KMS-11 (cell line): ENCODE measurements around the gene CCL15.

Experiments used
- H2AFZ ChIP-seq: fragments of 200-600 bp; sonication (generic); 2 replicates; pipeline ENCODE4 v1.6.1; 2016; ENCODE audit warnings: antibody characterized with exemption, mixed run types, low read depth
- H3K27ac ChIP-seq: fragments of 200-600 bp; sonication (generic); 2 replicates; pipeline ENCODE4 v1.6.1; 2016; ENCODE audit warnings: mild to moderate bottlenecking, mixed run types
- H3K27me3 ChIP-seq: fragments of 200-600 bp; sonication (generic); 2 replicates; pipeline ENCODE4 v1.6.1; 2017; ENCODE audit warnings: mild to moderate bottlenecking, low read depth, mixed run types, moderate library complexity; ENCODE audit not compliant: insufficient read depth
- H3K36me3 ChIP-seq: fragments of 200-600 bp; sonication (generic); 2 replicates; pipeline ENCODE4 v1.6.1; 2017; ENCODE audit warnings: mild to moderate bottlenecking, mixed run types; ENCODE audit not compliant: insufficient read depth
- H3K4me1 ChIP-seq: fragments of 200-600 bp; sonication (generic); 2 replicates; pipeline ENCODE4 v1.6.1; 2016; ENCODE audit warnings: mild to moderate bottlenecking, low read depth, mixed run types; ENCODE audit not compliant: poor library complexity, severe bottlenecking
- H3K4me2 ChIP-seq: fragments of 200-600 bp; sonication (generic); 2 replicates; pipeline ENCODE4 v1.7.0; 2016; ENCODE audit warnings: mild to moderate bottlenecking, mixed run types
- H3K4me3 ChIP-seq: fragments of 200-600 bp; sonication (generic); IDR thresholded peaks from 2 replicates; pipeline ENCODE4 v1.6.1; 2017; ENCODE audit warnings: low read depth, low read length, mixed read lengths; ENCODE audit not compliant: insufficient read depth
- H3K79me2 ChIP-seq: fragments of 200-600 bp; sonication (generic); 2 replicates; pipeline ENCODE4 v1.6.1; 2016; ENCODE audit warnings: low read depth, mixed run types; ENCODE audit not compliant: insufficient read depth
- H3K9ac ChIP-seq: fragments of 200-600 bp; sonication (generic); 2 replicates; pipeline ENCODE4 v1.6.1; 2016; ENCODE audit warnings: mild to moderate bottlenecking, mixed run types
- H4K20me1 ChIP-seq: fragments of 200-600 bp; sonication (generic); 2 replicates; pipeline ENCODE4 v1.6.1; 2016; ENCODE audit warnings: mild to moderate bottlenecking, mixed run types; ENCODE audit not compliant: insufficient read depth
- CTCF ChIP-seq: fragments of 200-600 bp; sonication (generic); conservative IDR thresholded peaks from 2 replicates; pipeline ENCODE4 v1.6.1; 2017; ENCODE audit warnings: low read depth, mild to moderate bottlenecking, antibody characterized with exemption, low read length, moderate library complexity, mixed read lengths

Gene CCL15

GRCh38 chr17:36034127-36034526 lies 32.8 kb upstream of the CCL15 start:
- Histone ChIP-seq H3K9ac (no peak overlapping the region), H3K4me3 (no peak overlapping the region), H3K4me2 (no peak overlapping the region), H3K27ac (no peak overlapping the region), H3K79me2 (no peaks in the 10 kb centered on the region), H3K4me1 (no peaks in the 10 kb centered on the region), H4K20me1 (no peaks in the 10 kb centered on the region), H2AFZ (no peak overlapping the region), H3K36me3 (no peaks in the 10 kb centered on the region), H3K27me3 (no peaks in the 10 kb centered on the region)
- no peak for TF ChIP-seq CTCF

DNA sequence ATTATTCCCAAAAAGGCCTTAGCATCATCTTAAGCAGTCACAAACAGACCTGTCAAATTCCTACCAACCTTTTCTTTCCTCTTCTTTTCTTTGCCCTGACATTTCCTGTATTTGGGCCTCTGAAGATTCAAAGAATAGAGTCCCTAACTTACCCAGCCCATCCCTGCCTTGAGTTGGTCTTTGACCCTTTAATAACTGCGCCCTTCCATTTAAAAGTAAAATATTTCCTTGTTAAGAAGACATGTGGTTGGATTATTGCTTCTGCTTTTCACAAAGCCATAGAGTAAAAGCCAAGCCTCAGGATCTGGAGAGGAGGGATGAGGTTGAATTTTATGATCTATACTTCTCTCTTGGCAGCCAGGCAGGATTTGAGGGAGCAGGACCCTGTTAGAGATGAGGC lies 29.6 kb upstream of the CCL15 start:
- H3K79me2 ChIP-seq: no peaks in the 10 kb centered on the region
- H4K20me1 ChIP-seq: no peaks in the 10 kb centered on the region
- H3K36me3 ChIP-seq: no peaks in the 10 kb centered on the region
- no peak overlapping the region for H3K4me2 ChIP-seq
- no peaks in the 10 kb centered on the region for H3K27me3 ChIP-seq
- H3K4me3 ChIP-seq: no peak overlapping the region
- no peak overlapping the region for H3K9ac ChIP-seq
- no peaks in the 10 kb centered on the region for H3K4me1 ChIP-seq
- TF ChIP-seq CTCF: no peak
- no peak overlapping the region for H2AFZ ChIP-seq
- no peak overlapping the region for H3K27ac ChIP-seq

GRCh38 chr17:36027761-36028160 lies 26.4 kb upstream of the CCL15 start:
- H3K79me2 ChIP-seq: no peaks in the 10 kb centered on the region
- TF ChIP-seq CTCF: no peak
- H3K4me3 ChIP-seq: no peak overlapping the region
- no peaks in the 10 kb centered on the region for H3K27me3 ChIP-seq
- no peak overlapping the region for H2AFZ ChIP-seq
- H3K9ac ChIP-seq: no peak overlapping the region
- H3K4me1 ChIP-seq: no peaks in the 10 kb centered on the region
- no peaks in the 10 kb centered on the region for H4K20me1 ChIP-seq
- H3K4me2 ChIP-seq: no peak overlapping the region
- H3K36me3 ChIP-seq: no peaks in the 10 kb centered on the region
- no peak overlapping the region for H3K27ac ChIP-seq

GRCh38 chr17:36024106-36024869 lies 22.9 kb upstream of the CCL15 start:
- H3K79me2 ChIP-seq: no peaks in the 10 kb centered on the region
- H3K36me3 ChIP-seq: no peaks in the 10 kb centered on the region
- no peaks in the 10 kb centered on the region for H3K27me3 ChIP-seq
- no peak overlapping the region for H3K4me2 ChIP-seq
- H2AFZ ChIP-seq: no peak overlapping the region
- no peak for TF ChIP-seq CTCF
- no peak overlapping the region for H3K9ac ChIP-seq
- H3K27ac ChIP-seq: no peak overlapping the region
- no peaks in the 10 kb centered on the region for H3K4me1 ChIP-seq
- H4K20me1 ChIP-seq: no peaks in the 10 kb centered on the region
- no peak overlapping the region for H3K4me3 ChIP-seq
